Body of pancreas (tissue), 4 donors: ENCODE data around the gene ANG. TPM values are rescaled to one million over a fixed set of nuclear protein-coding genes. Genes with fewer than 3 reads are reported as not detected.

Experiments used
- ATAC-seq: fragments of 150-250 bp; one replicate; pipeline ENCODE4 v1.9.1; 2016
- DNase-seq, 4 donors: peaks; one replicate each; pipeline ENCODE4 v3.0.0-alpha.2; 2019
- H3K27ac ChIP-seq, 4 donors: fragments of 200-600 bp; sonication (generic); 1 replicate in 3 of 4; 2 replicates in 1 of 4; pipeline versions ENCODE4 v1.5.1 to v1.6.1; 2016 to 2019; ENCODE audit warnings: mild to moderate bottlenecking in 1 of 4, mixed read lengths in 1 of 4, moderate library complexity in 1 of 4
- H3K27me3 ChIP-seq, 2 donors: fragments of 200-600 bp; sonication (generic); one replicate each; pipeline ENCODE4 v1.6.0; 2016; ENCODE audit warnings: mild to moderate bottlenecking in 1 of 2
- H3K36me3 ChIP-seq, 2 donors: fragments of 200-600 bp; sonication (generic); replicated peaks in 1 of 2; 2 replicates each; pipeline ENCODE4 v1.5.1; 2016; ENCODE audit warnings: low read depth in 2 of 2; ENCODE audit not compliant: insufficient read depth in 1 of 2
- H3K4me1 ChIP-seq: fragments of 200-600 bp; sonication (generic); one replicate; pipeline ENCODE4 v1.6.0; 2016
- H3K4me3 ChIP-seq, 2 donors: fragments of 200-600 bp; sonication (generic); 1 replicate in 1 of 2; 2 replicates in 1 of 2; pipeline ENCODE4 v1.5.1; 2016 to 2019
- H3K9me3 ChIP-seq, 3 donors: fragments of 200-600 bp; sonication (generic); 1 replicate in 2 of 3; 2 replicates in 1 of 3; pipeline ENCODE4 v1.5.1; 2016
- CTCF ChIP-seq, 7 experiments: fragments of 450-650 bp in 4 of 7; fragments of 200-600 bp in 3 of 7; sonication (generic) in 3 of 7; IDR thresholded peaks; one replicate each; pipeline ENCODE4 v1.5.1; 2016 to 2019; ENCODE audit warnings: antibody characterized with exemption in 7 of 7
- POLR2A ChIP-seq, 3 donors: fragments of 450-650 bp; IDR thresholded peaks; one replicate each; pipeline ENCODE4 v1.6.1; 2016; ENCODE audit warnings: antibody characterized with exemption in 3 of 3, mild to moderate bottlenecking in 2 of 3
- WGBS, 2 donors: methylation state at CpG; one replicate each; pipeline ENCODE4 v1.1.5; 2017; 5-methylcytosine and 5-hydroxymethylcytosine counted together
- intact Hi-C: fragments of 100-400 bp; cut with DNase I; formaldehyde crosslinking; loops from one replicate; pipeline ENCODE4 v1.15.1; 2023
- total RNA-seq, 2 donors: library from RNA; depleted of rRNA; stranded (reverse); fragments of >200 nt; gene quantifications; one replicate each; pipeline ENCODE4 v1.1.0, GENCODE V29; 2016

Gene ANG
- total RNA-seq, 2 donors from 2014 or later: 24.1 to 28.0 TPM

DNA sequence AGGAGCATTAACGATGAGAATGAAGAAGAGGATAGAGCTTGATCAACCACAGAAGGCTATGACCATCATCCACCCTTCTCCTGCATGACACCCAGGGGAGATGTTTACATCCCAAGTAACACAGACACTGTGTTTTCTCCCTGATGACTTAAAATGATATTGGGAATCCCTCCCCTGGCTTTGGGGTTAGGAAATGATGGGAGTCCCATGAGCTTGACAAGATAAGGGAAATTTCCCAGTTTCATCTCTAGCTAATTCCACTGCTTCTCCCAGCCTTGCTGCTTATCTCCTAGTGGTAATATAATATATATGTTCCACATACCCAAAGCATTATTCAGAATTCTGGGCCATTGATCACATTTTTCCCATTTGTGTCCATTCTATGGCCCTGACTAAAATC, 43.1 kb upstream of the ANG start:
- DNase-seq: no peak
- Histone ChIP-seq H3K4me3 (no peak overlapping the region), H3K9me3 (no peaks in the 10 kb centered on the region), H3K4me1 (no peaks in the 10 kb centered on the region), H3K27me3 (no peaks in the 10 kb centered on the region), H3K27ac (no peak overlapping the region), H3K36me3 (no peaks in the 10 kb centered on the region)
- intact Hi-C loops: no loop called here
- no peak for ATAC-seq
- TF ChIP-seq CTCF (IDR thresholded peaks at IDR 0.05): no peak
- no peak for TF ChIP-seq POLR2A (IDR thresholded peaks at IDR 0.05)
- 86 to 91% methylated on average over 1 of the region's 1 CpG for whole genome bisulfite sequencing, 2 donors

DNA sequence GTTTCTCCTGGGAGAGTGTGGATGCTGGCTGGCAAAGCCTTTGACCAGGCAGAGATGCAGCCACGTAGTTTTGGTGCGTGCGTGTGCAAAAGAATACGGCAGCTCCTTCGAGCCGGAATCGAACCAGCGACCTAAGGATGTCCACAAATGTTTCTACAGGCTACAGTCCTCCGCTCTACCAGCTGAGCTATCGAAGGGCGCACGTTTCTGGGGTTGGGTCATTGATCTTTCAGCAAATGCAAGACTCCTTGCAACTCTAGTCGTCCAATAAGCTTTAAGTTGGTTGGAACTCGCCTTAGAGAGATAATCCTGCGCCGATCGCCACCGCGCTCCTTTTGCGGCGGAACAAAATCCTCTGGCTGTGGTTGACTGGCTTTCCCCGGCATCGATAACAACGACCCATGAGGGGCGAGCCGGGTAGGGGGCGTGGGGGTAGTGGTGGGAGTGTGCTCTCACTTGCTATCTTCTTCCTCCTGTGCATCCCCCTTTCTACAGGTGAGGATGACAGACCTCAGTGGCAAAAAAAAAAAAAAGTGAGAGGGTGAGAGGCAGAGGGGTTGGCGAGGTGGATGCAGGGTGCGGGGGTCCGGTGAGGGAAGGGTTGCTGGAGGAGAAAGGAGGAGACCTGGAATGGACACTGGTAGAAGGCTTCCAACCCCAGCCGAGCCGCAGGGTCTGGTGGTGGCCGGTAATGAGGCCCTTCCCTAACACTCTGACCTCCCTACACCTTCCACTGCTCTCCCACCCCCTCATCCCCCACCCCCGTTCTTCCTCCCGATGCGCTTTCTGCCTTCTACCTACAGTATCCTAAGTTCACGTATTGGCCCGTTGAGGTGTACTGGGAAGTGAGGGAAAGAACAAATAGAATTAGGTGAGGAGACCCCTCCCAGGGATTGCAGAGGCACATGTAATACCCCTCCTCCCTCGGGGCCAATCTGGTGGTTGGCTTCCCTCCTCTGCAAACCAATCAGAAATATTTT, 35.3 kb upstream of the ANG start:
- Histone ChIP-seq H3K36me3 (no peaks in the 10 kb centered on the region), H3K27me3 (peaks cover 0 to 31% of the 10 kb centered on the region in 2 donors), H3K4me1 (peaks cover 6% of the 10 kb centered on the region), H3K4me3 (no peak overlapping the region), H3K9me3 (no peaks in the 10 kb centered on the region), H3K27ac (no peak overlapping the region)
- ATAC-seq: no peak
- WGBS, 2 donors: 1 to 4% methylated on average over 33 to 39 of the region's 39 CpGs
- TF ChIP-seq POLR2A (IDR thresholded peaks at IDR 0.05) (no peak), CTCF (IDR thresholded peaks at IDR 0.05) (no peak)
- intact Hi-C loops: no loop called here
- DNase-seq: peak in 3 of 4 donors; percentile 20 to 29 (median 27)

GRCh38 chr14:20655851-20656250, 32.7 kb upstream of the ANG start:
- no peaks in the 10 kb centered on the region for H3K9me3 ChIP-seq
- no peaks in the 10 kb centered on the region for H3K36me3 ChIP-seq
- intact Hi-C loops: no loop called here
- no peak for ATAC-seq
- no peak overlapping the region for H3K4me3 ChIP-seq
- TF ChIP-seq CTCF (IDR thresholded peaks at IDR 0.05): no peak
- TF ChIP-seq POLR2A (IDR thresholded peaks at IDR 0.05): no peak
- H3K4me1 ChIP-seq: peaks cover 6% of the 10 kb centered on the region
- no peak for DNase-seq
- no peak overlapping the region for H3K27ac ChIP-seq
- whole genome bisulfite sequencing, 2 donors: 78 to 82% methylated on average over 4 of the region's 4 CpGs
- H3K27me3 ChIP-seq: peaks cover 0 to 31% of the 10 kb centered on the region in 2 donors

- TF ChIP-seq CTCF (IDR thresholded peaks at IDR 0.05) (no peak), POLR2A (IDR thresholded peaks at IDR 0.05) (no peak)
- 64% methylated on average over 4 of the region's 4 CpGs for WGBS, 2 donors
- ATAC-seq (no peak), DNase-seq (no peak)
- intact Hi-C loops: no loop called here
- Histone ChIP-seq H3K27ac (no peak overlapping the region), H3K36me3 (no peaks in the 10 kb centered on the region), H3K4me3 (no peak overlapping the region), H3K27me3 (peaks cover 0 to 30% of the 10 kb centered on the region in 2 donors), H3K9me3 (no peaks in the 10 kb centered on the region), H3K4me1 (peaks cover 6% of the 10 kb centered on the region)
These were observed 32.3 kb upstream of the ANG start for GRCh38 chr14:20656274-20656673.
